ENCODE results near the gene TMBIM1.

TMBIM1 gene

DNA sequence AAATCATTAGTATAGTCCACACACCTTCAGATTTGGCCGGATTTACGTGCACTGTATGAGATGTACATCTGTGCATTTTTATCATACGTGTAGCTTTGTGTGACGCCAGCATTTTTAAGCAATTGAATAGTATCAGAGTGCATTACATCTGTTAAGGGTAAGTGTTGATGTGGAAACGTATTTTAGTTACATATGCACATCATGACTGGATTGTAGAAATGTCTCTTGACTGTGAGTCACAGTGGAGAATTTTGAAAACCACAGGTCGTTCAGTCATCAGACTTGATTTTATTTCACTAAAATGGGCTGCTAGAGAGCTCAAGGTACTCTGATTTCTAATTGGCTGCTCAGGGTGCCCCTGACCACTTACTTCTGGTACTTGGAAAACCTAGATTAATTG is 36.9 kb downstream of the TMBIM1 start:
- H3K27ac Mint-ChIP-seq = peak overlapping the region; percentile 88
- ATAC-seq (ENCODE audit: low read depth) = no peak
- peaks cover 18% of the 10 kb centered on the region for H3K4me1 Mint-ChIP-seq
- H3K36me3 Mint-ChIP-seq = peaks cover 19% of the 10 kb centered on the region
- no peaks in the 10 kb centered on the region for H3K27me3 Mint-ChIP-seq
- DNase-seq (ENCODE audit: low spot score in 2 of 2) = no peak
- H3K9me3 Mint-ChIP-seq = no peaks in the 10 kb centered on the region
- H3K4me3 Mint-ChIP-seq = no peak overlapping the region

DNA sequence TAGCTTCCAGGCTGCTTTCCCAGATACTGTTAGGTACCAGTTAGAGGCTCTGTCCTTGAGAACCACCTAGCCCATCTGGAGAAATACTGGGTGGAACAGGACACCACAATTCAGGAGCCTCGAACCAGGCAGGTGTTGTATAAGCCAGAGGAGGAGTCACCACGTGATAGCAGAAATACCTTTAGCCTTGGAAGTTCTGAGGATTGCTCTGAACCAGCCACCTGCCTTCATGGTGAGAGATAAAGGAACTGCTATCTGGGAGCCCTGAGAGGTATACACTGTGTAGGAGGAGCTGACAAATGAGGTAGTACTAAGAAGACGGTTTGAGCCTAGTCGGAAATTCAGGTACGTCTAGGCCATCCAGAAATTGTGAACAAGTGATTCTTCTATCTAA is 39.1 kb downstream of the TMBIM1 start:
- DNase-seq (ENCODE audit: low spot score in 2 of 2) (no peak), ATAC-seq (ENCODE audit: low read depth) (no peak)
- Mint-ChIP-seq H3K9me3 (no peaks in the 10 kb centered on the region), H3K4me1 (peaks cover 6% of the 10 kb centered on the region), H3K36me3 (peaks cover 35% of the 10 kb centered on the region), H3K27me3 (no peaks in the 10 kb centered on the region), H3K27ac (peak overlapping the region; percentile 66), H3K4me3 (no peak overlapping the region)

DNA sequence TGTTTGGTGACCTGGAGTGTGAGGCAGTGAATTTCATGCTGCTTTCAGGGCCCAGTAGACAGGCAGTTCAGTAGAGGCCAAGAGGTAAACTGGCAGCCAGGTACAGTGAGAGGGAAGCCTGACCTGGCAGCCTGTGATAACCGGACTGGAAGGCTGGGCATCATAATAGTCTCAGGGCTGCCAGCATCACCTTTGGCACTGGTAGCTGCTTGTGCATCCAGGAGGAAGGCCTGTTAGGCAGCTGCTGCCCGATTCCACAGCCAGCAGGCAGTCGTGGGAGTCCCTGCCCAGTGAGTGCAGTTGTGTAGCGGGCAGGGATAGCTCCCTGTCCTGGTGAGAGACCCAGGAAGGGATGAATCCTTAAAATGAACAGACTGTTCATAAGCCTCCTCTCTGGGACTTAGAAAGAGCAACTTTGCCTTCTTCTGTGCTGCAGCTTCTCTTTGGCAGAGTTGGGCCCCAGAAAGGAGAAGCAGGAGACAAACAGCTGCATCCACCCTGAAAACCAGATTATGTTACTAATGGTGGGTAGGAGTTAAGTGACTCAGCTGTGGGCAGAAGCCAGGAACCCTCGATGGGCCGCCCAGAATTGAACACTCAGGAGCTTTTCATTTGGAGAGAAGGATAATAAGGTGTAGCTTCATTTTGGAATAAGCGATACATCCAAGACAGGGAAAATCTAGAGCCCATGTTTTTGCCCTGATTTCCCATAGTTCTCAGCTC is 39.6 kb downstream of the TMBIM1 start:
- Mint-ChIP-seq H3K4me3 (no peak overlapping the region), H3K4me1 (peaks cover 4% of the 10 kb centered on the region), H3K27ac (peak overlapping the region; percentile 66), H3K27me3 (no peaks in the 10 kb centered on the region), H3K9me3 (no peaks in the 10 kb centered on the region), H3K36me3 (peaks cover 37% of the 10 kb centered on the region)
- ATAC-seq (ENCODE audit: low read depth) (no peak), DNase-seq (ENCODE audit: low spot score in 2 of 2) (no peak)

DNA sequence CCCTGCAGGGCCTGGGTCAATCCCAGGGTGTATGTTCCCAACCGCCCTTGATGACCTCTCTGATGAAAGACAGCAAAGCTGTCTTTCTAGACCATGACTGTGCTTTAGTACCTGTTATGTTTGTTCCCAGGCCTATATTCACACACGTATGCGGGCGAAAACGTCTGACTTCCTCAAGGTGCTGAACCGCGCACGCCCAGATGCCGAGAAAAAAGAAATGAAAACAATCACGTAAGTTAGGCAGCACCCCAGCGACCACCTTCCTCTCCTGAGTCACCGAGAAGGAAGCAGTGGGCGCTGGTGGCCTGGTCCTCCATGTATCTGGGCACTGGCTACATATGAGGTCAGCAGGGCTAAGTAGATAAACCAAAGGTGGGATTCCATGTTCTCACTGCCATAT is 42.6 kb downstream of the TMBIM1 start:
- H3K4me3 Mint-ChIP-seq = no peak overlapping the region
- H3K27me3 Mint-ChIP-seq = no peaks in the 10 kb centered on the region
- DNase-seq (ENCODE audit: low spot score in 2 of 2) (no peak), ATAC-seq (ENCODE audit: low read depth) (no peak)
- no peaks in the 10 kb centered on the region for H3K9me3 Mint-ChIP-seq
- no peaks in the 10 kb centered on the region for H3K4me1 Mint-ChIP-seq
- H3K36me3 Mint-ChIP-seq = peaks cover 37% of the 10 kb centered on the region
- H3K27ac Mint-ChIP-seq = no peak overlapping the region

DNA sequence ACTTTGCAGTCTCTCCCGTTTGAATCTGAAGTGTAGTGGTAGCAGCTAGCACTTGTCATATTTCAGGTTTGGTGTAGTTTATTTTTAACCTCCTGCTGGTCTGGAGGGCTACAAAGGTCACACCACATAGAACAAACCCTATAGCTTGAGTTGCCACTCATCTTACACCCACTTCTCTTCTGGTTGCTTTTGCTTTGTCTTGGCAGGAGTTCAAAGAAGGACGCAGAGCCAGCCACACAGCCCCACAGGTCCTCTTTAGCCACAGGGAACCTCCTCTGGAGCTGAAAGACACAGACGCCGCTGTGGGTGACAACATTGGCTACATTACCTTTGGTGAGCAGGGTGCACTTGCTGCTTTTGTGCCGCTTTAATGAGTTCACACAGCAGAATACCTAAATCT is 47.1 kb downstream of the TMBIM1 start:
- DNase-seq (ENCODE audit: low spot score in 2 of 2) (no peak), ATAC-seq (ENCODE audit: low read depth) (no peak)
- Mint-ChIP-seq H3K36me3 (peaks cover 38% of the 10 kb centered on the region), H3K27me3 (no peaks in the 10 kb centered on the region), H3K9me3 (no peaks in the 10 kb centered on the region), H3K4me1 (peaks cover 3% of the 10 kb centered on the region), H3K27ac (no peak overlapping the region), H3K4me3 (no peak overlapping the region)

GRCh38 chr2:218244665-218245064 is 47.6 kb downstream of the TMBIM1 start:
- ATAC-seq (ENCODE audit: low read depth) = no peak
- H3K9me3 Mint-ChIP-seq = no peaks in the 10 kb centered on the region
- peaks cover 34% of the 10 kb centered on the region for H3K36me3 Mint-ChIP-seq
- H3K27me3 Mint-ChIP-seq = no peaks in the 10 kb centered on the region
- DNase-seq (ENCODE audit: low spot score in 2 of 2) = no peak
- H3K27ac Mint-ChIP-seq = no peak overlapping the region
- H3K4me3 Mint-ChIP-seq = no peak overlapping the region
- peaks cover 3% of the 10 kb centered on the region for H3K4me1 Mint-ChIP-seq

DNA sequence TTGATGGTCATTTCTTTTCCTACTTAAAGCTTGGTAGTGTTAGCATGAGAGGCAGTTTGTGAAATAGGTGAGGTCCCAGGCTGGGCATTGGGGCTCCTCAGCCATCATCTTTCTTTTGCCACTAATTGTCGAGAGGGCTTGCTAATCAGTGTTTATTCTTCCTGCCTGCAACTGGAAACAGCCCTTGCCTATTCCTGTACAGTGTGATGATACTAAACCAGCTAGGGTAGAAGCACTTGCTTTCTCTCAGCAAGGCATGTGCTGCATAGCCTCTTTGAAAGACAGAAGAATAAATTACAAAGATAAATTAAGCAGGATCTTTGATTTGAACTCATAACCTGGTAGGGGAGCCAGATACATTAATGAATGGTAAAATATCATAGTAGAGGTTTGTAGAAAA is 48.1 kb downstream of the TMBIM1 start:
- H3K4me1 Mint-ChIP-seq = peaks cover 3% of the 10 kb centered on the region
- ATAC-seq (ENCODE audit: low read depth) = no peak

DNA sequence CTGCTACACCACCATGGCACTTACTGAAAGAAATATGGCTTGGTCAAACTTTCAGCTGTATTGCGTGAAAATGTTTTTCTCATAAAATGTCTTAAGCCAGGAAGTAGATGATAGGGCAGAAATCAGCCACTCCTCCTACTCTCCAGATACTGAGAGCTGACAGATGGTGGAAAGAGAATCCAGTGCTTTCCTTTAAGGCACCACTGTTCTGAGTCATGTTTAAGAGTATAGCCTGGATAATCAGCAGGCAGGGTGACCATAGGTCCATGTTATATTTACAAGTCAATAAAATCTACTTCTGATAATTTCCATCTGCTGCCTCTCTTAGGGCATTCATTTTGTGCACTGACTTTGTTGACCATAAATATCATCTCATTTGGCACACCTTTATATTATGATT is 53.4 kb downstream of the TMBIM1 start:
- Mint-ChIP-seq H3K9me3 (no peaks in the 10 kb centered on the region), H3K36me3 (peaks cover 25% of the 10 kb centered on the region), H3K4me3 (no peak overlapping the region), H3K27me3 (no peaks in the 10 kb centered on the region), H3K27ac (no peak overlapping the region), H3K4me1 (peaks cover 3% of the 10 kb centered on the region)
- ATAC-seq (ENCODE audit: low read depth) (no peak), DNase-seq (ENCODE audit: low spot score in 2 of 2) (no peak)

More for the DNA sequence above, 48.1 kb downstream of the TMBIM1 start:
- H3K4me3 Mint-ChIP-seq = no peak overlapping the region
- no peaks in the 10 kb centered on the region for H3K27me3 Mint-ChIP-seq
- peaks cover 29% of the 10 kb centered on the region for H3K36me3 Mint-ChIP-seq
- no peak for DNase-seq (ENCODE audit: low spot score in 2 of 2)
- no peaks in the 10 kb centered on the region for H3K9me3 Mint-ChIP-seq
- peak overlapping the region; percentile 24 for H3K27ac Mint-ChIP-seq

DNA sequence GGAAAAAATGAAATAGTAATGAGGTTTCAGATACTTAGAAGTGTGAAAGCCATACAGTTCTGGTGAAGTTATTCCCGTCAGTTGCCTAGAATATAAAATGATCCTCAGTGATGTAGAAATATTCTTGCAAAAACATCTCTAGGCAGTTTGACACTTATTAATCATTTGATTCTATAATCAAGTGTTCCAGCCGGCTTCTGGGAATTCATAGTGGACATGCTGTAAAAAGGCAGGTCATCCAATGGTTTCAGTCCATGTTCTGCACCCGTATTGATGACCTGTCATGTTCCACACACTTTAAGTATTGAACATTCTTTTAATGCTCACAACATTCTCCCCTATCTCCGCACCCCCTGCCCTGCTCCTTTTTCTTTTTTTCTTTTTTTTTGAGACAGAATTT is 55.5 kb downstream of the TMBIM1 start:
- H3K36me3 Mint-ChIP-seq = peaks cover 23% of the 10 kb centered on the region

GRCh38 chr2:218235017-218235416 is 57.3 kb downstream of the TMBIM1 start:
- ATAC-seq (ENCODE audit: low read depth) (no peak), DNase-seq (ENCODE audit: low spot score in 2 of 2) (no peak)
- Mint-ChIP-seq H3K4me1 (peaks cover 9% of the 10 kb centered on the region), H3K9me3 (no peaks in the 10 kb centered on the region), H3K27ac (no peak overlapping the region), H3K27me3 (no peaks in the 10 kb centered on the region), H3K36me3 (peaks cover 27% of the 10 kb centered on the region), H3K4me3 (no peak overlapping the region)

More for the DNA sequence above, 55.5 kb downstream of the TMBIM1 start:
- Mint-ChIP-seq H3K9me3 (no peaks in the 10 kb centered on the region), H3K4me1 (peaks cover 2% of the 10 kb centered on the region), H3K27ac (no peak overlapping the region), H3K27me3 (no peaks in the 10 kb centered on the region), H3K4me3 (no peak overlapping the region)
- ATAC-seq (ENCODE audit: low read depth) (no peak), DNase-seq (ENCODE audit: low spot score in 2 of 2) (no peak)

GRCh38 chr2:218234521-218234920 is 57.8 kb downstream of the TMBIM1 start:
- Mint-ChIP-seq H3K9me3 (no peaks in the 10 kb centered on the region), H3K27ac (peak overlapping the region; percentile 76), H3K27me3 (no peaks in the 10 kb centered on the region), H3K4me3 (no peak overlapping the region), H3K36me3 (peaks cover 27% of the 10 kb centered on the region), H3K4me1 (peaks cover 9% of the 10 kb centered on the region)
- DNase-seq (ENCODE audit: low spot score in 2 of 2) (no peak), ATAC-seq (ENCODE audit: low read depth) (no peak)

DNA sequence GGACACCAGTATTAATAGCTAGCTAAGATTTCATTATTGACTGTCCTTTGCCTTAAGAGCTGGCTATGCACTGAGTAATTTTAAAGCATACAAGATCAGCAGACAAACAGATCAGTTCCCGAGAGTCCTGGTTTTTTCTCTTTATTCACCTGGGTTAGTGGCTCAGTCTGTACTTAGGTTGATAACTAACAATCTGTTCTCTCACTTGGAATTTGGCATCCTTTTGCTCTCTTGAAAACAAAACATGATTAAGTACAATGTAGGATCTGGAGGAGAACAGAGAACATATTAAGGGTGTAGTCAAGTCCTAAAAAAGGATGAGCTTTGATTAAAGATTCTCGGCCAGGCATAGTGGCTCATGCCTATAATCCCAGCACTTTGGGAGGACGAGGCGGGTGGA is 58.8 kb downstream of the TMBIM1 start:
- peaks cover 16% of the 10 kb centered on the region for H3K4me1 Mint-ChIP-seq
- no peak overlapping the region for H3K4me3 Mint-ChIP-seq
- peaks cover 30% of the 10 kb centered on the region for H3K36me3 Mint-ChIP-seq
- DNase-seq (ENCODE audit: low spot score in 2 of 2) (no peak), ATAC-seq (ENCODE audit: low read depth) (no peak)
- peak overlapping the region; percentile 76 for H3K27ac Mint-ChIP-seq
- no peaks in the 10 kb centered on the region for H3K9me3 Mint-ChIP-seq
- no peaks in the 10 kb centered on the region for H3K27me3 Mint-ChIP-seq

DNA sequence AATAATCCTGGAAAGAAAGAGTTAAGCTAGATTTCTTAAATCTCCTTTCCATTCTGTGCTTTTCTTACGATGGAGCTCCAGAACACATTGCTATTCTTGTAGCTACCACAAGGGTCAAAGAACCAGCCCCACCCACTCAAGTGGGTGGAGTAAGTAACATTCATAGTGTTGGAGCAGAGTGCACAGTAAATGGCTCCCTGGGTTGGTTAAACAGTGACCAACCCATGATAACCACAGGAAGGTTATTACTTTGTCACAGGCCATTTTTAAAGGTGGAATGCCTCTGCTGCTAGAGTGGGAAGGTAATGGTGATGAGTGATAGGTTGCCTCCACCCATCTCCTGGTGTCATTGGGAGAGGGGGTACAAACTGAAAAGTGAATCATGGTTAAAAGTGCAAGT is 61.4 kb downstream of the TMBIM1 start:
- ATAC-seq (ENCODE audit: low read depth) (peak; percentile 71), DNase-seq (ENCODE audit: low spot score in 2 of 2) (no peak)
- H3K4me3 Mint-ChIP-seq = no peak overlapping the region
- peaks cover 29% of the 10 kb centered on the region for H3K4me1 Mint-ChIP-seq
- peak overlapping the region; percentile 65 for H3K27ac Mint-ChIP-seq
- no peaks in the 10 kb centered on the region for H3K27me3 Mint-ChIP-seq
- peaks cover 35% of the 10 kb centered on the region for H3K36me3 Mint-ChIP-seq
- no peaks in the 10 kb centered on the region for H3K9me3 Mint-ChIP-seq

DNA sequence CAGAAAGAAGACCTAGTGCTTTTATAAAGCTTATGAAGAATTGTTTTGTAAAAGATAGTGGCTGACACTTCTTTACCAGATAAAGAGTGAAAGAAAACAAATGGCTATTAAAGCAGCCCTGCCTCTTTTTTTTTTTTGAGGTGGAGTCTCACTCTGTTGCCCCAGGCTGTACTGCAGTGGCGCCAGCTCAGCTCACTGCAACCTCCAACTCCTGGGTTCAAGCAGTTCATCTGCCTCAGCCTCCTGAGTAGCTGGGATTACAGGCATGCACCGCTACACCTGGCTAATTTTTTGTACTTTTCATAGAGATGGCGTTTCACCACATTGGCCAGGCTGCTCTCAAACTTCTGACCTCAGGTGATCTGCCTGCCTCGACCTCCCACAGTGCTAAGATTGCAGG is 62.5 kb downstream of the TMBIM1 start:
- H3K4me1 Mint-ChIP-seq = peaks cover 39% of the 10 kb centered on the region
- H3K4me3 Mint-ChIP-seq = no peak overlapping the region
- peaks cover 40% of the 10 kb centered on the region for H3K36me3 Mint-ChIP-seq
- DNase-seq (ENCODE audit: low spot score in 2 of 2) (no peak), ATAC-seq (ENCODE audit: low read depth) (no peak)
- H3K27me3 Mint-ChIP-seq = no peaks in the 10 kb centered on the region
- no peak overlapping the region for H3K27ac Mint-ChIP-seq
- H3K9me3 Mint-ChIP-seq = no peaks in the 10 kb centered on the region

DNA sequence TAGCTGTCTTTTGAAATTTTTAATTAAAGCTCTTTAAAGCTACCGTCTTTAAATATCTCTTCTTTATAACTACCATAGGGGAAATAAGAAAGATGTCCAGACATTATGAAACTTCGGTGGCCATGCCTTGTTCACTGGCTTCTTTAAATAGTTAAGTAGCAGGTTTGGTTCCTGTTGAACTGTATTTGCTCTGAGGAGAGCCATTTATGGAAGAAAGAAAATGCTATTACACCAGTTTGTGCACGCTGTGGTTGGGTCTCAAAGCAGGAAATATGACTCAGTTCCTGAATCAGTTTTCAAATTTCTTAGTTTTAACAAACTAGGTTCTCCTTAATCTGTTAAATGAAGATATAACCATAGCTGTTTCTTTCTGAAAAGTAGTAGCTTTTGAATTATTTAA is 63.1 kb downstream of the TMBIM1 start:
- peak overlapping the region; percentile 66 for H3K4me3 Mint-ChIP-seq
- ATAC-seq (ENCODE audit: low read depth) (peak; percentile 87), DNase-seq (ENCODE audit: low spot score in 2 of 2) (peak in 1 of 2 donors; percentile 16)
- peaks cover 45% of the 10 kb centered on the region for H3K4me1 Mint-ChIP-seq
- H3K27ac Mint-ChIP-seq = peak overlapping the region; percentile 68
- H3K36me3 Mint-ChIP-seq = peaks cover 44% of the 10 kb centered on the region
- H3K27me3 Mint-ChIP-seq = no peaks in the 10 kb centered on the region
- H3K9me3 Mint-ChIP-seq = no peaks in the 10 kb centered on the region
